Stomach (tissue), 4 donors: ENCODE measurements around the gene RAB3GAP2.

Experiments used
- CTCF ChIP-seq, 7 experiments: fragments of 450-650 bp in 4 of 7; fragments of 200-600 bp in 3 of 7; sonication (generic) in 3 of 7; IDR thresholded peaks; one replicate each; pipeline ENCODE4 v1.5.1; 2016 to 2019; ENCODE audit warnings: antibody characterized with exemption in 7 of 7, control low read depth in 2 of 7, mild to moderate bottlenecking in 1 of 7
- POLR2A ChIP-seq, 4 donors: fragments of 450-650 bp; IDR thresholded peaks; one replicate each; pipeline ENCODE4 v1.6.1; 2016; ENCODE audit warnings: antibody characterized with exemption in 4 of 4, control low read depth in 2 of 4, mild to moderate bottlenecking in 1 of 4, moderate library complexity in 1 of 4

GRCh38 chr1:220321758-220322157 lies 49.5 kb upstream of the RAB3GAP2 start:
- TF ChIP-seq CTCF (IDR thresholded peaks at IDR 0.05) (no peak), POLR2A (IDR thresholded peaks at IDR 0.05) (no peak)
